HG03039 (cell line): ENCODE results near the gene GRB7.
"Not testable (repeated sequence)": the region's sequence is repeated elsewhere in the genome, so short reads cannot be mapped to it uniquely, and the experiment has no call there.

Experiments
- ATAC-seq: cut with Tn5 transposase; IDR thresholded peaks from one replicate; pipeline ENCODE4 v1.9.1; 2021; ENCODE audit warnings: mild to moderate bottlenecking, moderate library complexity; ENCODE audit not compliant: unreplicated experiment

Gene GRB7

DNA sequence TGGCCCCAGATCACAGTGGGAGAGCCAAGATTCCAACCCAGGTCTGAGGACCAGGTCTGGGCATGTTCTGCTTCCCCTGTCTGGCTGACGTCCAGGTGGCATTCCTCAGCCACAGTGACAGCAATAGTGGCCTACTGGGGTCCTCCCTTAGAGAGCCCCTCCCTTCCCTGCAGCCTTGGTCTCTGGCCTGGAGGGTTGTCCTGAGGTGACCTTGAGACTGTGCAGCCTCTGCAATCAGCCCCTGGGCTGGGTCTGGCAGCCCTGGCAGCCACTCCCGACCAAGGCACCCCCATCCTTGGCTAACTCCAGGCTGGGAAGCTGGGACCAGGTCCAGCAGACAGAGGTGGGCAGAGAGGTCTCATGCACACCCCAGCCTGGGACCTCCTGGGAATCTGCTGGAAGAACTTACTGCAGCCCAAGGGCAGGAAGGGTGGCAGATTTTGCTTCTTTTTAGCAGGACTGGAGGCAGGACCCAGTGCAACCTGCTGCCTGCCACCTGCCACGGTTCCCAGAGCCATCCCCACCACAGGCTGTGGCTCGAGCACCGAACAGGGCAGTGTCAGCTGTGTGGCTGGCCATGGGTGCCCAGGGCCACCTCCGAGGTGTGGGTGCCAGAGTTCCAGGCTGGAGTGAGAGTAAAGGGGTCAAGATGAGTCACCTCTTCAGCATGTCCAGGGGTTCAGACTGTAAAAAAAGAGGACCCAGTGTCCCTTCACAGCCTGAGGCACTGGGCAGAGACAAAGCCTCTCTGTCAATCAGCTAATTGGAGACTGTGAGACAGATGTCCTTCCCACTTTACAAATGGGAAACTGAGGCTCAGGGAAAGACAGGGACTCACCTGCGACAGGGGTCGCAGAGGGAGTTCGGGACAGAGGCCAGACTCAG, 12.6 kb downstream of the GRB7 start:
- ATAC-seq, result no peak

DNA sequence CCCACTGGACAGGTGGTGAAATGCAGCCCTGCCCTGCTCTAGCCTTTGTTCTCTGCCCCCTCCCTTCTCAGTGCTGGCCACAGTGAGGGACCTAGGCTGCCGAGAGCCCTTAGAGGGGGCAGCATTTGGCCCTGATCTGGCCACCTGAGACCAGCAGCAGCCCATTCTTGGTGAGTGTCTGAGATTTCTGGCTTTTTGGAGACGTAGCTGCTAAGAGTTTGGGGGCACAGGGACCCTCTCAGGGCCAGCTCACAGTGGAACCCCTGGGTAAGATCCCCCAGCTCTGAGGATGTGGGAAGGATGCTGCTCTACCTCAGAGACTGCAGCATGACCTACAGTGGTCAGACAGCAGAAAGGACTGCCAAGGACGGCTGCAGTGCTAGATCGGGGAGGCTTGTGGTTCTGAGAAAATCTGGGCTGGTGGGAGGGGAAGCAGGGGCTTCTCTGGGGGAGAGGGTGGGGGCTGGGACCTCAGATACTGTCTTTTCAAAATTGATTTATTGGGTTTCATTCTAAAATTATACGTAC, 13.3 kb downstream of the GRB7 start:
- no peak for ATAC-seq

DNA sequence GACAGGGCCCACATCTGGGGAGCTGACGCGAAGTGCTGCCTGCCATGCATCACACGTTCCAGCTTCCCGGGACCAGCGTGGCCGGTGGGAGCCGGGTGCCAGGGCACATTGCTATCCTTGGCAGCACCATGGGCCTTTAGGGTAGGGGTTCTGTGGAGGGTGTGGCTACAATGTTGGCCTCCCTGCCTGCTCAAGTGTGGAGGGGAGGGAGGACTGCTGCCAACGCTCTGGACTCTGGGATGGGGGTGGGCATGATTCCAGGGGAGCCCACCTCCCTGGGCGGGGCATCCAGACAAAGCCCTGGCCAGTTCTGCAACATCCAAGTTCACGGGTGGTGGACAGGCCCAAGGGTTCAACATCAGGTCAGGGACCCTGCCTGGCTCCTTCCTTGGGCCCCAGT, 13.9 kb downstream of the GRB7 start:
- ATAC-seq, result no peak

GRCh38 chr17:39752241-39752881, 14.6 kb downstream of the GRB7 start:
- no peak for ATAC-seq

- ATAC-seq, result peak; percentile 23
Measured at GRCh38 chr17:39753514-39754160, 15.9 kb downstream of the GRB7 start.

- peak; percentile 49 for ATAC-seq
Measured at GRCh38 chr17:39754161-39754957, 16.6 kb downstream of the GRB7 start.

DNA sequence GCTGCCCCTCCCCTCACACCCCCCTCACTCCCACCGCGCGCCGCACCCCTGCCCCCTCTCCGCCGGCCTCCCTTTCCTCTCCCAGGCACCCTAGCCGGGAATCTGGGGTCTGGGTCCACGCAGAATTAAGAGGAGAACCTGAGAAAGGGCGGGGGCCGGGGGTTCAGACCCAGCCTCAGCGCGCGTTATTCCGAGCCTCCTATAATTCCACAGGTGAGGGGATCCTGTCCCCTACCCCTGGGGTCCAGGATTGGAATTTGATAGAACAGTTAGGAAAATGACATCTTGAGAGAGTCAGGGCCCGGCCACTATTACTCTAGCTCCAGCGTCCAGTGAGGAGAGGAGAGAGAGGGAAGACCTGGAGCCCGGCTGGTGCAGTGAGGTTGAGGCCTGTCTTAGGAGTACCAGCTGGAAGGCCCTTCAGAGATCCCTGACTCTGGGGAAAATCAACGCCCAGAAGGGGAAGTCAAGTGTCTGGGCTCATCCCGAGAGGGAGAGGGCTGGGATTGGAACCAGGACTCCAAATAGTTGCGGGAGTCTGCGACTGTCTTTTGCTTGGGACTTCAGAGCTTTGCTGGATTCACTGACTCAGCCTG, 17.3 kb downstream of the GRB7 start:
- no peak for ATAC-seq

DNA sequence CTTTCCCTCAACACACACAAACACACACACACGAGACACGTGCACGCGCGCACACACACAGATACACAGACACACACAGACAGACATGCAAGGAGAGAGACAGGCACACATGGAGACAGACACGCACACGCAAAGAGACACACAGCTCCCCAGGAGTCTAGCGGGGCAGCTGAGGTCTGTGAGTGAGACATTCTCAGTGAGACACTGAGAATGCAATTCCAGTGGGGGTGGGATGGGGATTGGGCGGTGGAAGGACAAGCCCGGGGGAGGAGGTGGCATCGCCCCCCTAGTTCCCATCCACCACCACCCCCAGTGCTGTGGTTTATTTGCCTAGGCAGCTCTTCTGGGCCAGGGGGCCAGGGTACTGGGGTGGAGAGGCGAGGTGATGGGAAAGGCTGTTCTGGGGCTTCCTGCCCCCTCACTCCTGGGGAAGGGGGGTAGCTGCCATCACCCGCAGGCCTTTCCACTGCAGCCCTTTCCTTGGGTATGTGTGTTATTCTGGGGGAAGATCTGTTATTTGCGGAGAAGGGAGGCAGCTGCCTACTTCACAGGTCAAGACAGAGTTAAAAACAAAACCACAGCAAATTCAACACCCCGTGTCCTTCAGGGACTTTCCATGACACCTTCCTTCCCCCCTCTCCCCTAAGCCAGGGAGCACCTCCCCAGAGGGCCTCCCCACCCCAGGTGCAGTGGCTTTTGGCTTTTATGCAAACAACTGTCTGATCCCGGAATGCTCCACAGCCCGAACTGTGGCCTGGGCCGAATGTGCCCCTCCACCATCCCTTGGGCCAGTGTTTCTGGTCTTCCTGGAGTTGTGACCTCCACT, 18.0 kb downstream of the GRB7 start:
- ATAC-seq, result no peak

DNA sequence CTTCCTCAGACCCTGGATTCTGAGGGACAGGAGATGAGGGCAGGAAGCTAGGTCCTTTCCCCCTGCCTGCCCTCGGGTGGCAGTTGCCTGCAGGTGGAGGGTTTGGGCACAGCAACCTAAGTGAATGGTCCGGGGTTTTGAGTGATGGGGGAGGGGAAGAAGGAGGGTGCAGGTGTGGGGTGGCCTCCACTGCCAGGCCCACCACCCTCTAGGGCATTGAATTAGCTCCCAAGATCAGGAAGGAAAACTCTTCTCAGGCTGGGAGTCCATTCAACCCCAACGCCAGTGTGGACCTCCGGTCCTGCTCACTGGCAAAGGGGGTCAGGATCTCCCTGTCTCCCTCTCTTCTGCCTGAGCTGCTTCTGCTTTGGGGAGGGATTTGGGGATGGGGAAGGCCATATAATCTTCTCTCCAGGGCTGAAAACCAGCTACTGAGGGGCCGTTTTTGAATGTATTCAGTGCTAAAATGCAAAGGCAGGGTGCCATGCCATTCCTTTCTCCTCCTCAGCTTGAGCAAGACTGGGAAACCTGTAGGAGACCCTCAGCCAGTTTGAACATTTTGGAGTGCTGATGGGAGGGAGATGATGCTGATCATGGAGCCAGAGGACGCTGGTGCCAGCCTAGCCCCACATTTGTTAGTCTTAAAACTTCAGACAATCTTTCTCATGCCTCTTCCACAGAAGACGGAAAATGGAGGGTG, 18.8 kb downstream of the GRB7 start:
- no peak for ATAC-seq

DNA sequence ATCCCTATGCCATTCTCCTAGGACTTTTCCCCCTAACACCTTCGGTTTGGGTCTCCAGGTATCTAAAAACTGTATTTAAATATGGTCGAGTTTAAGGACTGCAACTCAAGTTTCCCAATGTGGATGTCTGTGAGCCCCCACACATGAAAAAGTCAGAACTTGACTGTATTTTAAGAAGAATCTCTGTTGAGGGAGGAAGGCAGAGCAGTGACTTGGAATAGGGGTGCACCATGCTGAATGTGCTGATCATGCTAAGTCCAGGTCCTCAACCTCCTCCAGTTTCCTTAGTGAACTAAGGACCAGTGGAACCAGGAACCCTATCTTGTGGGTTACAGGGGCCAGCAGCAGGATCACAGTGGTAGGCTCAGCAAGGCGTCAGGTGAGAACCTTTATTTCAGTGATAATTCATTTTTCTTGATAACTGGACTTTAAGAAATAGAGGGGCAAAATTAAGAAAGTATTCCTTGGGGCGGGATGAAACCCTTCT, 19.5 kb downstream of the GRB7 start:
- no peak for ATAC-seq

DNA sequence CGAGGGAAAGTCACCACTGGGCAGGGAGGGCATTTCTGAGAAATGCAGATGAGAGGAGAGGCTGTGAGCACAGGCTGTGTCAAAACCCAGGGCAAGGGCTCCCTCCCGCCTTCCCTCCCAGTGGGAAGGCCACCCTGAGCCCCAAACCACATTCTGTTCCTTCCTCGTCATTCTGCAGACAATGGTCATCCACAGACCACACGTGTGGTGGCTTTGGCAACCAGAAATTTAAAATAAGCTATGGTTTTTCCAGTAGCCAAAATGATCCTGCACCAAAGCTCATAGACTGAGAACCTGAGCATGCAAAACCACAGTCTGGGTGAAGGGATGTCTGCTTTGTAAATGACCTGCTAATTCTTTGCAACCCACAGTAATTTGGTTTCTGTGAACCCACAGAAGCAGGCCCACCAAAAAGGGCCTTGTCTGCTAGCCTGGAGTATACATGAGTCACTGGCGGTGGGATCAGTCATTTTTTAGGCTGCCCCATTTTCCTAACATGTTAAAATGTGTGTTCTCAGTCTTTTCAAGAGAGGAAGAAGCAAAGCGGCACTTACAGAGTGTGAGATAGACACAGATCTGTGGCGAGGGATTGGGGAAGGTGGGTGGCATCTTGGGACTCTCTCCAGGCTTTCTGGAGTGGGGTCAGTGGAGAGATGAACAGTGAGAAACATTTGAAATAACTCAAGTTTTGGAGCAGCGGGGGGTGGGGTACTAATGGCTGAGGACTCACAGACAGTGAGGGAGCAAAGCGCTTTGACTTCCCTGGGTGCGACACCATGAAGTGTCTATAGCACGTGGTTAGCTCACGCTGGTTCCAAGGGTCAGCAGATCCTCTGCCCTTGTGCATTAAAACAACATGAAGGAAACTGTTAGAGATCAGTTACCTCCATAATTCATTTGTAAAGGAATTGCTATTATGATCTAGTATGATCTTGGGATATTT, 20.5 kb downstream of the GRB7 start:
- ATAC-seq, result no peak

DNA sequence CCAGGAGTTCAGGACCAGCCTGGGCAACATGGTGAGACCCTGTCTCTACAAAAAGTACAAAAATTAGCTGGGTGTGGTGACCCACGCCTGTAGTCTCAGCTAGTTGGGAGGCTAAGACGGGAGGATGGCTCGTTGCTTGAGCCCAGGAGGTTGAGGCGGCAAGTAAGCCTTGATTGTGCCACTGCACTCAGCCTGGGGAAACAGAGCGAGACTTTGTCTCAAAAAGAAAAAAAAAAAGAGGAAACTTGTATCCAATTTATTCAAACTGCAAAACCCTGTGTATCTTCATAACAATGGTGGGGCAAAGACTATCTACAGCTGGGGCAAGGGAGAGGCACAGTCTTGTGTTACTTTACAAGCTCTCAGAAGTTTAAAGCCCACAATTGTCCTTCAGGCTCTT, 21.5 kb downstream of the GRB7 start:
- no peak for ATAC-seq

- no peak for ATAC-seq
Measured at GRCh38 chr17:39761861-39762496, 24.2 kb downstream of the GRB7 start.

GRCh38 chr17:39763051-39763820, 25.5 kb downstream of the GRB7 start:
- ATAC-seq, result no peak

DNA sequence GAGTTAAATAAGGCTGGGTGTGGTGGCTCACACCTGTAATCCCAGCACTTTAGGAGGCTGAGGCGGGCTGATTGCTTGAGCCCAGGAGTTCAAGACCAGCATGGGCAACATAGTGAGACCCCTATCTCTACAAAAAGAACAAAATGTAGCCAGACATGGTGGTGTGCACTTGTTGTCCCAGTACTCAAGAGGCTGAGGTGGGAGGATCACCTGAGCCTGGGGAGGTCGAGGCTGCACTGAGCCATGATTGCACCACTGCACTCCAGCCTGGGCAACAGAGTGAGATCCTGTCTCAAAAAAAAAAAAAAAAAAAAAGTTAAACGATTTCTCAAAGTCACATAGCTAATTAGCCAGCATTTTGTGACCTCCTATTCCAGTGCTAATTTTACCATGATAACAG, 26.4 kb downstream of the GRB7 start:
- ATAC-seq, result not testable (repeated sequence)

GRCh38 chr17:39765175-39765574, 27.4 kb downstream of the GRB7 start:
- ATAC-seq, result no peak
